ENCODE results near the gene PTPA.

DNA sequence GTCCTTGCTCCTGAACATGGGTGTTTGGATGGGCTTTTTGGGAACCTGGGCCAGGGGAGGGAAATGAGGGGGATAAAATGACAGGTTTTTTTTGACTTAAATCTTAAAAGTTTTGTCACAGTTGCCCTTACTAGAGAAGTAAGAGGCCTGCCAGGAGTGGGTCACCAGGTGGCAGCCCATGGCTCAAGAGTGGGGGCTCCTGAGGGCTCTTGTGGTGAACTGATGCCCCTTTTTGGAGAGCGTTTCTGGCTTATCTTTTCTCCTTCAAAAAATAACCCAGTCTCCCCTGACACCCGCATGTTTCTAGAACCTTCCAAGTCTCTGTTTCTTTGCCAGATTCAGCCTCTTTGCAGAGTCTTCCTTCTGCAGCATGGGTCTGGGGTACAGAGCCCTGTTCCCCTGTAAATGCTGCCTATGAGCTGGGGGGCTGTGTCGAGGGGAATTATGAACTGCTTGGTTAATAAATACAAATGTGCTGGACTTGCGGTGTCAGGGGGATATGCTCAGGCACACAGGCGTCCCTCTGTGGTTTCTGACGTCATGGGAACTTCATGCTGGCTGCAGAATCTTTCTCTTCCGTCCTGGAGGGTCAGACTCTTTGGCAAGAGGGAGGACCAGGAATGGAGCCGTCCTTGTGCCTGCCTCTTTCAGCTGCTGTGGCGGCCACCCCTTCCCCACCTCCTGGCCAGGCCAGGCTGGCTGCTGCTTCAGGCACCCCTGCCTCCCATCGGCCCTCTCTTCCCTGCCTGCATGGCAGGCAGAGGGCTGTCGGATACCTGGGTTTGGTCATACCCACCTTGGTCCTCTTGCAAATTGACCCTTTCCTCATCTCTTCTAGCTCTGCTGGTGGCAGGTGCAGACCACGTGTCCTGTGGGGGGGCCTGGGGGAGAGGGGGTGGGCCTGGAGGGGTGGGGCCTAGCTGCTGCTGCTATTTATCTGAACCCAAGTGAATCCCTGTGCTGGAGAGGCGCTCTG lies 30.1 kb downstream of the PTPA start:
- TF ChIP-seq, protein P1, sequence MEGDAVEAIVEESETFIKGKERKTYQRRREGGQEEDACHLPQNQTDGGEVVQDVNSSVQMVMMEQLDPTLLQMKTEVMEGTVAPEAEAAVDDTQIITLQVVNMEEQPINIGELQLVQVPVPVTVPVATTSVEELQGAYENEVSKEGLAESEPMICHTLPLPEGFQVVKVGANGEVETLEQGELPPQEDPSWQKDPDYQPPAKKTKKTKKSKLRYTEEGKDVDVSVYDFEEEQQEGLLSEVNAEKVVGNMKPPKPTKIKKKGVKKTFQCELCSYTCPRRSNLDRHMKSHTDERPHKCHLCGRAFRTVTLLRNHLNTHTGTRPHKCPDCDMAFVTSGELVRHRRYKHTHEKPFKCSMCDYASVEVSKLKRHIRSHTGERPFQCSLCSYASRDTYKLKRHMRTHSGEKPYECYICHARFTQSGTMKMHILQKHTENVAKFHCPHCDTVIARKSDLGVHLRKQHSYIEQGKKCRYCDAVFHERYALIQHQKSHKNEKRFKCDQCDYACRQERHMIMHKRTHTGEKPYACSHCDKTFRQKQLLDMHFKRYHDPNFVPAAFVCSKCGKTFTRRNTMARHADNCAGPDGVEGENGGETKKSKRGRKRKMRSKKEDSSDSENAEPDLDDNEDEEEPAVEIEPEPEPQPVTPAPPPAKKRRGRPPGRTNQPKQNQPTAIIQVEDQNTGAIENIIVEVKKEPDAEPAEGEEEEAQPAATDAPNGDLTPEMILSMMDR (IDR thresholded peaks at IDR 0.05) = no peak
- TF ChIP-seq POLR2A (IDR thresholded peaks at IDR 0.05) = no peak

All from breast epithelium (tissue), 3 donors.